Measurements from ENCODE around the gene ZNF532.

GRCh38 chr18:58970943-58971790 lies 106.5 kb downstream of the ZNF532 start:
- TF ChIP-seq CTCF (IDR thresholded peaks at IDR 0.05; ENCODE audit: low read depth, low read length) (no peak), EZH2phosphoT487 (IDR thresholded peaks at IDR 0.05; ENCODE audit: low read depth) (no peak)

Measured in OCI-LY3 (cell line).